ENCODE data around the gene MNX1.

MNX1 gene

GRCh38 chr7:157032644-157033482, 22.4 kb upstream of the MNX1 start:
- no peak for TF ChIP-seq CTCF (IDR thresholded peaks at IDR 0.05; ENCODE audit: low read depth, low read length)
- no peak for DNase-seq (ENCODE audit: extremely low read depth, low read depth)

- DNase-seq (ENCODE audit: extremely low read depth, low read depth) = no peak
- TF ChIP-seq CTCF (IDR thresholded peaks at IDR 0.05; ENCODE audit: low read depth, low read length) = no peak
Observed at GRCh38 chr7:157032128-157032527, 21.7 kb upstream of the MNX1 start.

GRCh38 chr7:157028199-157028903, 17.9 kb upstream of the MNX1 start:
- no peak for DNase-seq (ENCODE audit: extremely low read depth, low read depth)
- no peak for TF ChIP-seq CTCF (IDR thresholded peaks at IDR 0.05; ENCODE audit: low read depth, low read length)

- no peak for TF ChIP-seq CTCF (IDR thresholded peaks at IDR 0.05; ENCODE audit: low read depth, low read length)
Observed at GRCh38 chr7:157027568-157028198, 17.2 kb upstream of the MNX1 start.

GRCh38 chr7:157024716-157025115, 14.3 kb upstream of the MNX1 start:
- no peak for DNase-seq (ENCODE audit: extremely low read depth, low read depth)
- TF ChIP-seq CTCF (IDR thresholded peaks at IDR 0.05; ENCODE audit: low read depth, low read length) = no peak

More at GRCh38 chr7:157027568-157028198, 17.2 kb upstream of the MNX1 start:
- DNase-seq (ENCODE audit: extremely low read depth, low read depth) = no peak

GRCh38 chr7:157023589-157023905, 13.1 kb upstream of the MNX1 start:
- no peak for TF ChIP-seq CTCF (IDR thresholded peaks at IDR 0.05; ENCODE audit: low read depth, low read length)
- no peak for DNase-seq (ENCODE audit: extremely low read depth, low read depth)

All from AG09319 (cell line).